Lower leg skin (tissue), 3 donors: Measurements from ENCODE around the gene AKAP10.

Source experiments
- CTCF ChIP-seq, 3 donors: fragments of 450-650 bp; IDR thresholded peaks; one replicate each; pipeline ENCODE4 v1.5.1; 2016; ENCODE audit warnings: antibody characterized with exemption in 3 of 3, mild to moderate bottlenecking in 3 of 3, moderate library complexity in 2 of 3
- POLR2A ChIP-seq, 2 donors: fragments of 450-650 bp; IDR thresholded peaks; one replicate each; pipeline ENCODE4 v1.6.1; 2016 to 2017; ENCODE audit warnings: antibody characterized with exemption in 2 of 2, mild to moderate bottlenecking in 1 of 2, moderate library complexity in 1 of 2

- TF ChIP-seq POLR2A (IDR thresholded peaks at IDR 0.05) (no peak), CTCF (IDR thresholded peaks at IDR 0.05) (no peak)
These were observed 42.5 kb downstream of the AKAP10 start for GRCh38 chr17:19935169-19935568.
